Activated CD4-positive, alpha-beta T cell treated with anti-CD3 and anti-CD28 coated beads, Interleukin-2, amount 10 ng/mL, durations not matched to agents 7 days and 5 days (primary cell): ENCODE measurements around the gene GPR39. TPM values are rescaled to one million over a fixed set of nuclear protein-coding genes. Genes with fewer than 3 reads are reported as not detected.

ENCODE experiments used
- CTCF ChIA-PET: fragments of 350-600 bp; sonication (Branson Sonifier 250); formaldehyde crosslinking; loops from one replicate; lab custom pipeline; 2021; ENCODE audit warnings: antibody characterized with exemption; lab: Charles Lee
- POLR2A ChIA-PET: fragments of 350-600 bp; sonication (Branson Sonifier 250); formaldehyde crosslinking; loops from one replicate; lab custom pipeline; 2021; ENCODE audit warnings: antibody characterized with exemption; lab: Charles Lee
- DNase-seq: peaks from one replicate; pipeline ENCODE4 v3.0.0-alpha.2; 2020
- H3K27ac Mint-ChIP-seq: one replicate; pipeline ENCODE4 v1.8.0; 2021; ENCODE audit warnings: mild to moderate bottlenecking, moderate library complexity, mixed read lengths
- H3K27me3 Mint-ChIP-seq: one replicate; pipeline ENCODE4 v1.8.0; 2021; ENCODE audit warnings: mixed read lengths
- H3K36me3 Mint-ChIP-seq: one replicate; pipeline ENCODE4 v1.8.0; 2021; ENCODE audit warnings: low read depth, mixed read lengths
- H3K4me1 Mint-ChIP-seq: one replicate; pipeline ENCODE4 v1.8.0; 2021; ENCODE audit warnings: mixed read lengths
- H3K4me3 Mint-ChIP-seq: one replicate; pipeline ENCODE4 v1.8.0; 2021; ENCODE audit warnings: mild to moderate bottlenecking, moderate library complexity, mixed read lengths
- H3K9me3 Mint-ChIP-seq: one replicate; pipeline ENCODE4 v1.8.0; 2021; ENCODE audit warnings: mixed read lengths
- total RNA-seq, 2 experiments: library from RNA; stranded (reverse); gene quantifications; one replicate each; pipeline ENCODE4 v1.2.3, GENCODE V29; 2021

Gene GPR39
- not detected for total RNA-seq

GRCh38 chr2:132416723-132417395, at the start of gene GPR39:
Gene GPR39 (plus strand): TSS chr2:132416805.
- no peak for DNase-seq
- Mint-ChIP-seq H3K27me3 (peaks cover 12% of the 10 kb centered on the region), H3K27ac (no peak within 1 kb of the TSS), H3K9me3 (no peaks in the 10 kb centered on the region), H3K36me3 (no peaks in the 10 kb centered on the region), H3K4me3 (no peak within 1 kb of the TSS), H3K4me1 (no peaks in the 10 kb centered on the region)
- ChIA-PET POLR2A (no interaction called here), CTCF (no interaction called here)

DNA sequence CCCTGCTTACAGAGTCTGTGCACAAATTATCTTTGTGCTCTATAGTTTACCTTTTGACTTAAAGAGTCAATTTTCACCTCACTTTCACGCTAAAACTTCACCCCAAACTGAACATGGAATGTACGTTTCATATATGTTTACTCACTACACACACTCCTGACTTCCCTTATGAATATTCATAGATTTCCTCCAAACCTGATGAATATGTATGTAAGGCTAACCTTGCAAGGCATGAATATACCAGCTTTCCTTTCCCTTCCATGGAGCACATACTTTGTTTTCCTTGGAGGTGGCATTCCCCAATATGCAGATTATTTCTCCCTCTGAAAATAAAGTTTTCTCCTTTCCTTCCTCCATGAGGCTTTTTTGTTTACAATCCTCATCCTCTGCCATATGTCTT, 48.4 kb upstream of the GPR39 start:
- CTCF ChIA-PET: no interaction called here
- H3K36me3 Mint-ChIP-seq: no peaks in the 10 kb centered on the region
- no peaks in the 10 kb centered on the region for H3K4me1 Mint-ChIP-seq
- no peak overlapping the region for H3K4me3 Mint-ChIP-seq
- H3K27me3 Mint-ChIP-seq: no peaks in the 10 kb centered on the region
- no peak overlapping the region for H3K27ac Mint-ChIP-seq
- DNase-seq: no peak
- H3K9me3 Mint-ChIP-seq: peaks cover 12% of the 10 kb centered on the region
- POLR2A ChIA-PET: no interaction called here

- DNase-seq: no peak
- ChIA-PET POLR2A (no interaction called here), CTCF (no interaction called here)
- Mint-ChIP-seq H3K9me3 (no peaks in the 10 kb centered on the region), H3K36me3 (no peaks in the 10 kb centered on the region), H3K4me3 (no peak overlapping the region), H3K27ac (no peak overlapping the region), H3K27me3 (no peaks in the 10 kb centered on the region), H3K4me1 (no peaks in the 10 kb centered on the region)
Observed at GRCh38 chr2:132372276-132372675, 44.3 kb upstream of the GPR39 start.

DNA sequence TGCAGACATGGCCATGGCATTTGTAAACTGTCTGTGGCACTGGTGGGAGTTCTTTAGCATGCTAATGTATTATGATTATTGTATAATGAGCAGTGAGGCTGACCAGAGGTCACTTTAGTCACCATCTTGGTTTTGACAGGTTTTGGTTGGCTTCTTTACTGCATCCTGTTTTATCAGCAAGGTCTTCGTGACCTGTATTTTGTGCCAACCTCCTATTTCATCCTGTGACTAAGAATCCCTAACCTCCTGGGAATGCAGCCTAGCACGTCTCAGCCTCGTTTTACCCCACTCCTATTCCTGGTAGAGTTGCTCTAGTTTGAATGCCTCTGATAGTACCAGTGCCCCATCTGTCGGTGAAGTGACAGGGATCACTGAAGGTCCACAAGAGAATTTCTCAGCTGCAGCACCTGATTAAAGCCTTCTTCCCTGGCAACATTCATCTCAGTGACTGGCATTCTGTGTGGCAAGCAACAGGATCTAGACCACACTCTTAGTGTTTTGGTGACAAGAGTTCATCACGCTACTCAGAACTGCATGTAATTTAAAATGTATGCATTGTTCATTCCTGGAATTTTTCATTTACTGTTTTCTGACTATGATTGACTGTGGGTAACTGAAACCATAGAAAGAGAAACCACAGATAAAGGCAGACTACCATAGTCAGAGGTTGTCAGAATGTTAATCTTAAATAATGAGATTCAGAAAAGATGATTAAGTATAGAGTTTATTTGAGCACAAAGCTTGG, 43.0 kb upstream of the GPR39 start:
- ChIA-PET POLR2A (no interaction called here), CTCF (no interaction called here)
- no peak overlapping the region for H3K27ac Mint-ChIP-seq
- H3K36me3 Mint-ChIP-seq: no peaks in the 10 kb centered on the region
- H3K9me3 Mint-ChIP-seq: no peaks in the 10 kb centered on the region
- H3K4me1 Mint-ChIP-seq: no peaks in the 10 kb centered on the region
- DNase-seq: no peak
- H3K27me3 Mint-ChIP-seq: no peaks in the 10 kb centered on the region
- no peak overlapping the region for H3K4me3 Mint-ChIP-seq

DNA sequence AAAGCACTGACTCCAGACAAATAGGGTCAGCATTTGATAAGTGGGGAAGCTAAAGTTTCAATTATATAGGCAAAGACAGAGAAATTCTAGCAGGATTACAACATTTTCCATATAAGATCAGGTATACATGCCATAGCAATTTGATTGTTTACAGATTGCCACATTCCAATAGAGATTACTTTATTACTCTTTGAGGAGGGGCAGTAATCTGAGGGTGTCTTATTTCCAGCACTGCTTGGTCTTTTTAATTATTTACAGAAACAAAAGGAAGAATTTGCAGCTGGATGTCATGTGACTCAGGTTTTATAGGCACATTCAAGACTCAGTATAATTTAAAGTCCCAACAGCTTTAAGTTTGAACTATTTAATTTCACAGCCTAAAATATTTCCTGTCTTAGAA, 42.5 kb upstream of the GPR39 start:
- Mint-ChIP-seq H3K27me3 (no peaks in the 10 kb centered on the region), H3K36me3 (no peaks in the 10 kb centered on the region), H3K4me1 (no peaks in the 10 kb centered on the region), H3K27ac (no peak overlapping the region), H3K4me3 (no peak overlapping the region), H3K9me3 (no peaks in the 10 kb centered on the region)
- CTCF ChIA-PET: no interaction called here
- POLR2A ChIA-PET: no interaction called here
- no peak for DNase-seq

- H3K9me3 Mint-ChIP-seq: no peaks in the 10 kb centered on the region
- POLR2A ChIA-PET: no interaction called here
- no peak overlapping the region for H3K27ac Mint-ChIP-seq
- CTCF ChIA-PET: no interaction called here
- H3K36me3 Mint-ChIP-seq: no peaks in the 10 kb centered on the region
- no peak overlapping the region for H3K4me3 Mint-ChIP-seq
- H3K27me3 Mint-ChIP-seq: no peaks in the 10 kb centered on the region
- DNase-seq: no peak
- H3K4me1 Mint-ChIP-seq: no peaks in the 10 kb centered on the region
Observed at GRCh38 chr2:132374551-132374950, 42.1 kb upstream of the GPR39 start.

- ChIA-PET CTCF (no interaction called here), POLR2A (no interaction called here)
- no peaks in the 10 kb centered on the region for H3K4me1 Mint-ChIP-seq
Observed at GRCh38 chr2:132374961-132375360, 41.6 kb upstream of the GPR39 start.

GRCh38 chr2:132381376-132381775, 35.2 kb upstream of the GPR39 start:
- Mint-ChIP-seq H3K4me3 (no peak overlapping the region), H3K36me3 (no peaks in the 10 kb centered on the region), H3K27ac (no peak overlapping the region), H3K9me3 (peaks cover 5% of the 10 kb centered on the region), H3K27me3 (no peaks in the 10 kb centered on the region), H3K4me1 (no peaks in the 10 kb centered on the region)
- DNase-seq: no peak
- ChIA-PET CTCF (no interaction called here), POLR2A (no interaction called here)

More at GRCh38 chr2:132374961-132375360, 41.6 kb upstream of the GPR39 start:
- Mint-ChIP-seq H3K9me3 (no peaks in the 10 kb centered on the region), H3K36me3 (no peaks in the 10 kb centered on the region), H3K4me3 (no peak overlapping the region), H3K27ac (no peak overlapping the region), H3K27me3 (no peaks in the 10 kb centered on the region)
- DNase-seq: no peak

DNA sequence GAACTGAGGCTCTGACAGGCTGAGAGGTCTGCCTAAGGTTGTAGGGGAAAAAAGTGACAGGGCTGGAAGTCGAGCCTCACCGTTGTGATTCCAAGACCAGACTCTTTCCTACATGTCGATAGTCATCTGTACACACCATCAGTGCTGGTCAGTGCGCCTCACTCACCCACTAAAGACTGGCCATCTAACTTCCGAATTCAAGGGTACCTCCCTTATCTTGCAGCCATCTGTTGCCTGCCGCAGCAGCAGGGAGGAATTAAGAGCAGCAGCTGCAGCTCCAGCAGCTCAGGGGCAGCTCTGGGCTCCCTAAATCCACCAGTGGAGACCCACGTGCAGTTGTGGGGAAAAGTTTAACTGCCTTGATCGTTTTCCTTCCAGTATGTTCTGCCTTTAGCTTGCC, 32.6 kb upstream of the GPR39 start:
- H3K9me3 Mint-ChIP-seq: peaks cover 5% of the 10 kb centered on the region
- no peaks in the 10 kb centered on the region for H3K27me3 Mint-ChIP-seq
- CTCF ChIA-PET: interaction anchor here (1.1 kb wide), 1 partner anchor 19 kb away, joined by 3 read pairs; no protein-coding TSS in a partner anchor
- H3K4me3 Mint-ChIP-seq: no peak overlapping the region
- POLR2A ChIA-PET: no interaction called here
- H3K27ac Mint-ChIP-seq: no peak overlapping the region
- no peaks in the 10 kb centered on the region for H3K4me1 Mint-ChIP-seq
- no peaks in the 10 kb centered on the region for H3K36me3 Mint-ChIP-seq
- DNase-seq: no peak

GRCh38 chr2:132384491-132385151, 32.0 kb upstream of the GPR39 start:
- Mint-ChIP-seq H3K4me1 (no peaks in the 10 kb centered on the region), H3K9me3 (peaks cover 5% of the 10 kb centered on the region), H3K27me3 (no peaks in the 10 kb centered on the region), H3K36me3 (no peaks in the 10 kb centered on the region), H3K27ac (no peak overlapping the region), H3K4me3 (no peak overlapping the region)
- ChIA-PET POLR2A (no interaction called here), CTCF (interaction anchor here (1.1 kb wide), 1 partner anchor 19 kb away, joined by 3 read pairs; no protein-coding TSS in a partner anchor)
- DNase-seq: no peak

- ChIA-PET CTCF (no interaction called here), POLR2A (no interaction called here)
- Mint-ChIP-seq H3K27me3 (no peaks in the 10 kb centered on the region), H3K36me3 (no peaks in the 10 kb centered on the region), H3K9me3 (peaks cover 5% of the 10 kb centered on the region), H3K4me3 (no peak overlapping the region), H3K4me1 (no peaks in the 10 kb centered on the region), H3K27ac (no peak overlapping the region)
- no peak for DNase-seq
Observed at GRCh38 chr2:132387126-132387525, 29.5 kb upstream of the GPR39 start.

DNA sequence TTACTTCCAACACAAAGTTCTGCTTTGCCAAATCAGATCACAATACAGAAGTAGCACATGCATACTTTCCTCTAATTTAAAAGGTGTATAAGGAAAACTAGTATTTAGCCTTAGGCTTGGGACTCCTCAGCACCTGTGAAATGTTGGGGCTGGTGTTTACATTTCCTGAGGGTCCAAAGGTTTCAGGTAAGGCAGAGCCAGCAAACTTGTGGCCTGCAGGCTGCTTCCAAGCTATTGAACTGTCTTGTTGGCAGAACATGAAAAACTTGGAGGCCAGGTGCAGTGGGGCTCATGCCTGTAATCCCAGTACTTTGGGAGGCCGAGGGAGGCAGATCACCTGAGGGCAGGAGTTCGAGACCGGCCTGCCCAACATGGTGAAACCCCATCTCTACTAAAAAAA, 26.5 kb upstream of the GPR39 start:
- no peak overlapping the region for H3K27ac Mint-ChIP-seq
- POLR2A ChIA-PET: no interaction called here
- no peak overlapping the region for H3K4me3 Mint-ChIP-seq
- H3K27me3 Mint-ChIP-seq: no peaks in the 10 kb centered on the region
- H3K9me3 Mint-ChIP-seq: no peaks in the 10 kb centered on the region
- no peak for DNase-seq
- CTCF ChIA-PET: no interaction called here
- H3K4me1 Mint-ChIP-seq: no peaks in the 10 kb centered on the region
- no peaks in the 10 kb centered on the region for H3K36me3 Mint-ChIP-seq

DNA sequence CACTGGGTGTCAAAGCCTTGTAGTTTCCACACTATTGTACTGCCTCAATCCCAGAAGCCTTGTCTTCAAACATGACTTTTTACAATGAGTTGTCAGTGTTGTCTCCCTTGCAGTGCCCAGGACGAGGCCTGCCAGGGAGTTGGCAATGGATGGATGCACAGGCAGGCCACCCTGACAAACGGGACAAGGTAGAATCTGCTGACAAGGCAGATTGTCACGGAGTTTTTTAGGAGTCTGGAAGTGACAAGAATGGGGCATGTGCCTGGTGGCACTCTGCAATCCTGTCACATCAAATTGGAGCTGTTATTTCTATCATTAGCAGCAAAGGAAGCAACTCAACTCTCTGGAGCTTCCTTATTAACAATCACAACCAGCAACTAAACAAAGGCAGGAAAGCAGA, 25.2 kb upstream of the GPR39 start:
- H3K4me1 Mint-ChIP-seq: no peaks in the 10 kb centered on the region
- H3K36me3 Mint-ChIP-seq: no peaks in the 10 kb centered on the region
- POLR2A ChIA-PET: no interaction called here
- H3K9me3 Mint-ChIP-seq: no peaks in the 10 kb centered on the region
- no peak for DNase-seq
- no peaks in the 10 kb centered on the region for H3K27me3 Mint-ChIP-seq
- CTCF ChIA-PET: no interaction called here
- H3K4me3 Mint-ChIP-seq: no peak overlapping the region
- no peak overlapping the region for H3K27ac Mint-ChIP-seq
